ENCODE results near the gene PPARG. TPM values are rescaled to one million over a fixed set of nuclear protein-coding genes. Genes with fewer than 3 reads are reported as not detected.

Gene PPARG
- total and polyA plus RNA-seq, 2 of the 13 experiments (the other 11 are each of a cell fraction or from before 2014, with no cell fraction given): 13.9 to 58.3 TPM

GRCh38 chr3:12436514-12437220 lies 147.8 kb downstream of the PPARG start (continued):
- TF ChIP-seq ZBTB40 (IDR thresholded peaks at IDR 0.05): no peak
- no peak for TF ChIP-seq ZBTB40 (CRISPR knock-in tag; IDR thresholded peaks at IDR 0.05)
- no peak for TF ChIP-seq ZNF264 (CRISPR knock-in tag; IDR thresholded peaks at IDR 0.05)
- no peak for TF ChIP-seq SALL1 (CRISPR knock-in tag; IDR thresholded peaks at IDR 0.05)
- TF ChIP-seq ZBTB44 (CRISPR knock-in tag; IDR thresholded peaks at IDR 0.05): no peak
- TF ChIP-seq MLLT10 (CRISPR knock-in tag; IDR thresholded peaks at IDR 0.05): no peak
- no peak for TF ChIP-seq SP2 (CRISPR knock-in tag; IDR thresholded peaks at IDR 0.05)
- no peak for TF ChIP-seq ZEB1 (IDR thresholded peaks at IDR 0.05; ENCODE audit: insufficient replicate concordance, low read depth)

All from HepG2 (cell line).